HepG2 (cell line): ENCODE data around the gene EPDR1. TPM values are rescaled to one million over a fixed set of nuclear protein-coding genes. Genes with fewer than 3 reads are reported as not detected.

ENCODE experiments used
- ATF6 ChIP-seq: sonication (generic); formaldehyde crosslinking; conservative IDR thresholded peaks from 2 replicates; pipeline ENCODE4 v1.4.0; 2020; ENCODE audit warnings: missing genetic modification reagents
- CENPBD1 ChIP-seq: sonication (generic); formaldehyde crosslinking; IDR thresholded peaks from 2 replicates; pipeline ENCODE4 v1.8.0; 2022; ENCODE audit warnings: missing genetic modification reagents, low read depth, mild to moderate bottlenecking, borderline replicate concordance
- ETS1 ChIP-seq: sonication (generic); formaldehyde crosslinking; IDR thresholded peaks from 2 replicates; pipeline ENCODE4 v1.4.0; 2020; ENCODE audit warnings: missing genetic modification reagents
- JUNB ChIP-seq: sonication (generic); formaldehyde crosslinking; IDR thresholded peaks from 2 replicates; pipeline ENCODE4 v1.8.0; 2022; ENCODE audit warnings: missing genetic modification reagents, mild to moderate bottlenecking, borderline replicate concordance
- KDM4B ChIP-seq: sonication (generic); formaldehyde crosslinking; IDR thresholded peaks from 2 replicates; pipeline ENCODE4 v1.4.0; 2020; ENCODE audit warnings: missing genetic modification reagents
- MAFF ChIP-seq: IDR thresholded peaks from 2 replicates; pipeline ENCODE4 v1.6.1; 2011; ENCODE audit warnings: low read depth, low read length, improper control_type of control experiment
- PITX1 ChIP-seq: sonication (generic); formaldehyde crosslinking; IDR thresholded peaks from 2 replicates; pipeline ENCODE4 v1.5.1; 2020; ENCODE audit warnings: mild to moderate bottlenecking, missing genetic modification reagents
- PTBP1 ChIP-seq: fragments of 200-400 bp; formaldehyde crosslinking; IDR thresholded peaks from 2 replicates; pipeline ENCODE4 v1.6.1; 2018; ENCODE audit warnings: low read length, low read depth; ENCODE audit not compliant: poor library complexity, severe bottlenecking
- SALL2 ChIP-seq: sonication (generic); formaldehyde crosslinking; IDR thresholded peaks from 2 replicates; pipeline ENCODE4 v1.8.1; 2023; ENCODE audit warnings: mild to moderate bottlenecking, missing genetic modification reagents, inconsistent platforms
- SNAPC4 ChIP-seq: sonication (generic); formaldehyde crosslinking; IDR thresholded peaks from 2 replicates; pipeline ENCODE4 v1.4.0; 2020; ENCODE audit warnings: mild to moderate bottlenecking, missing genetic modification reagents
- USF2 ChIP-seq, 2 experiments: sonication (generic) in 1 of 2; formaldehyde crosslinking in 1 of 2; IDR thresholded peaks; 2 replicates each; pipeline versions ENCODE4 v1.5.1 to v1.6.1; 2011 to 2020; ENCODE audit warnings: borderline replicate concordance in 1 of 2, low read depth in 1 of 2, low read length in 1 of 2, mild to moderate bottlenecking in 1 of 2, missing genetic modification reagents in 1 of 2, moderate library complexity in 1 of 2
- ZBTB34 ChIP-seq: sonication (generic); formaldehyde crosslinking; IDR thresholded peaks from 2 replicates; pipeline ENCODE4 v1.8.0; 2022; ENCODE audit warnings: mild to moderate bottlenecking, missing genetic modification reagents
- ZNF337 ChIP-seq: sonication (generic); formaldehyde crosslinking; IDR thresholded peaks from 2 replicates; pipeline ENCODE4 v1.5.1; 2020; ENCODE audit warnings: missing genetic modification reagents, low read depth, mild to moderate bottlenecking, borderline replicate concordance
- ZNF530 ChIP-seq: sonication (generic); formaldehyde crosslinking; IDR thresholded peaks from 2 replicates; pipeline ENCODE4 v1.5.0; 2020; ENCODE audit warnings: low read depth, mild to moderate bottlenecking, missing genetic modification reagents
- polyA plus RNA-seq, 8 experiments: library from polyadenylated mRNA; depleted of rRNA in 3 of 8; stranded (reverse) in 7 of 8; unstranded in 1 of 8; fragments of >200 nt; fragmentation: Illumina TruSeq in 4 of 8; extraction: Trizol in 4 of 8; gene quantifications; 2 replicates each; pipeline versions ENCODE4 v1.2.1 to v1.2.3, GENCODE V29; 2011 to 2016; ENCODE audit warnings: low read depth in 4 of 8, missing spikeins in 1 of 8, mixed read lengths in 1 of 8; ENCODE audit not compliant: insufficient read depth in 1 of 8
- total RNA-seq, 5 experiments: library from RNA; depleted of rRNA; stranded (reverse); fragments of >200 nt; fragmentation: Illumina TruSeq; extraction: Trizol; gene quantifications; 2 replicates each; pipeline ENCODE4 v1.2.3, GENCODE V29; 2016; ENCODE audit warnings: low read depth in 1 of 5

Gene EPDR1
- total and polyA plus RNA-seq, 2 of the 13 experiments (the other 11 are each of a cell fraction or from before 2014, with no cell fraction given): 38.3 to 50.2 TPM

- no peak for TF ChIP-seq SNAPC4 (CRISPR knock-in tag)
- no peak for TF ChIP-seq CENPBD1 (CRISPR knock-in tag)
- no peak for TF ChIP-seq ZNF530 (CRISPR knock-in tag)
- no peak for TF ChIP-seq KDM4B (CRISPR knock-in tag)
- no peak for TF ChIP-seq MAFF
- TF ChIP-seq PITX1 (CRISPR knock-in tag): no peak
- no peak for TF ChIP-seq ZBTB34 (CRISPR knock-in tag)
- TF ChIP-seq SALL2 (CRISPR knock-in tag): peak; percentile 67; the same call in 1 of the 2 replicates
- TF ChIP-seq PTBP1: no peak
- no peak for TF ChIP-seq USF2 (IDR thresholded peaks at IDR 0.05; ENCODE audit: low read depth, low read length)
- TF ChIP-seq USF2 (CRISPR knock-in tag; IDR thresholded peaks at IDR 0.05; ENCODE audit: borderline replicate concordance): no peak
- TF ChIP-seq ETS1: 0 out of 2 replicates have a peak, but pooled peaks have one; percentile 73
- no peak for TF ChIP-seq ATF6
- TF ChIP-seq ZNF337 (CRISPR knock-in tag): no peak
- TF ChIP-seq JUNB (CRISPR knock-in tag): no peak
Observed at GRCh38 chr7:37916673-37917660, 3.5 kb upstream of the EPDR1 start, which contains the start of gene SFRP4 (continued).
